LNCaP clone FGC (cell line): Measurements from ENCODE around the gene MYORG.

ENCODE experiments used
- DNase-seq: peaks from one replicate; pipeline ENCODE4 v3.0.0-alpha.2; 2011; ENCODE audit warnings: low read depth
- H3K4me3 ChIP-seq: 2 replicates; pipeline ENCODE4 v1.5.1; 2011; ENCODE audit warnings: mild to moderate bottlenecking, low read depth, low read length, control low read depth
- TF ChIP-seq, protein P1 (sequence below): IDR thresholded peaks from 2 replicates; pipeline ENCODE4 v1.5.1; 2012; ENCODE audit warnings: mild to moderate bottlenecking; ENCODE audit not compliant: control insufficient read depth, insufficient read depth; ENCODE audit errors: extremely low read depth

MYORG gene

GRCh38 chr9:34385561-34386230 is 9.0 kb upstream of the MYORG start:
- TF ChIP-seq, protein P1, sequence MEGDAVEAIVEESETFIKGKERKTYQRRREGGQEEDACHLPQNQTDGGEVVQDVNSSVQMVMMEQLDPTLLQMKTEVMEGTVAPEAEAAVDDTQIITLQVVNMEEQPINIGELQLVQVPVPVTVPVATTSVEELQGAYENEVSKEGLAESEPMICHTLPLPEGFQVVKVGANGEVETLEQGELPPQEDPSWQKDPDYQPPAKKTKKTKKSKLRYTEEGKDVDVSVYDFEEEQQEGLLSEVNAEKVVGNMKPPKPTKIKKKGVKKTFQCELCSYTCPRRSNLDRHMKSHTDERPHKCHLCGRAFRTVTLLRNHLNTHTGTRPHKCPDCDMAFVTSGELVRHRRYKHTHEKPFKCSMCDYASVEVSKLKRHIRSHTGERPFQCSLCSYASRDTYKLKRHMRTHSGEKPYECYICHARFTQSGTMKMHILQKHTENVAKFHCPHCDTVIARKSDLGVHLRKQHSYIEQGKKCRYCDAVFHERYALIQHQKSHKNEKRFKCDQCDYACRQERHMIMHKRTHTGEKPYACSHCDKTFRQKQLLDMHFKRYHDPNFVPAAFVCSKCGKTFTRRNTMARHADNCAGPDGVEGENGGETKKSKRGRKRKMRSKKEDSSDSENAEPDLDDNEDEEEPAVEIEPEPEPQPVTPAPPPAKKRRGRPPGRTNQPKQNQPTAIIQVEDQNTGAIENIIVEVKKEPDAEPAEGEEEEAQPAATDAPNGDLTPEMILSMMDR: no peak
- no peak for DNase-seq
- H3K4me3 ChIP-seq: no peak overlapping the region

DNA sequence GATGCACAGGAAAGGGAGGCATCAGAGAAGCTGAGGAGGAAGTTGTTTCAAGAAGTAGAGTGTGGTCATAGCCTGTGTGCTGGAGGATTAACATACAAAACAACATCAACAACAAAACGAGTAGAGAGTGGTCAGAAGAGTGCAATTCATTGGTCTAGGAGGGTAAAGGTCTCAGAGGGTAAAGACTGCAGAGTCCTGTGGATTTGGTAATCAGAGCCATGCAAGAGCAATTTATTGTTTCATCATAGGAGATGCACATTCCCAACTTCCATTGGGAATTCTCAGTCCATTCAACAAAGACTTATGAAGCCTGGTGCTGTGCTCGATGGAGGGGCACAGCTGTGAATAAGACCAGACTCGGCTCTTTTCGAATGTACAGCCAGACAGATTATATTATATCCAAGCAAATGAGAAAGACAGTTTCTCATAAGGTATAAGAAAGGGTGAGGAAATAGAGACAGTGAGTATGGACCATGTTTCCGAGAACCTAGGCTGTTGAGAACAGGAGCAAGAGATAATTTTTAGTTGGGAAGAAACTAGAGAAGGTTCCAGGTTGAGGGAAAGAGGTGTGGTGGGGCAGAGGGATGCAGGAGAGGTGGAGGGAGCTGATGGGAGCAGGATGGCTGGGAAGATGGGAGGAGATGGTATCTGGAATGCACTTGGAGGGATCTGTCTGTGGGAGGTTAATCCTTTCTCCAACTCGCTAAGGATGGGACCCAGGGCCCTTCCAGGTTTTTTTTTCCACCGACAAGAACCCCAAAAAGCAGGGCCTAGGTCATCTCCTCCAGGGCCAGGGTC is 7.9 kb upstream of the MYORG start:
- no peak overlapping the region for H3K4me3 ChIP-seq
- no peak for DNase-seq
- TF ChIP-seq, protein P1: no peak

DNA sequence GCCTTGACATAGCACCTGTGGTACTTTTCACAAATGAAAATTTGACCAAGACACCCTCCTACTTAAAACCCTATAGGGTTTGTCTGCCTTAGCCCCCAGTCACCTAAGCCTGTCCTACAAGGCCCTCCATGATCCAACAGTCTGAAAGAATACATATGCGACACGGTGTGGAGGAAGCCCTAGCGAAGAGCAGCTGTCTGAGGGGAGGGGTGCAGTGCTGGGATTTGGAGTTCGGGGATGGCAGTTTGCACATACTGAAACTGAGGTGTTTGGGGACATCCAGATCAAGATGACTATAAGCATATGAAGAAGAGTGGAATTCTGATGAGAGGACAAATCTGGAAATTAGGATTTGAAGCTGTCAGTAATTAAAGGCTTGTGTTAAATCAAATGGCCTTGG is 7.2 kb upstream of the MYORG start:
- TF ChIP-seq, protein P1: no peak
- H3K4me3 ChIP-seq: no peak overlapping the region
- DNase-seq: no peak

GRCh38 chr9:34382879-34383278 is 6.2 kb upstream of the MYORG start:
- TF ChIP-seq, protein P1: no peak
- no peak overlapping the region for H3K4me3 ChIP-seq
- DNase-seq: no peak

GRCh38 chr9:34382054-34382453 is 5.4 kb upstream of the MYORG start:
- TF ChIP-seq, protein P1: no peak
- no peak for DNase-seq
- no peak overlapping the region for H3K4me3 ChIP-seq

- TF ChIP-seq, protein P1: no peak
- no peak overlapping the region for H3K4me3 ChIP-seq
- DNase-seq: no peak
These were observed 4.6 kb upstream of the MYORG start for GRCh38 chr9:34381323-34381722.
